SK-N-SH (cell line): ENCODE results near the gene PHOSPHO2.

Experiments
- CTCF ChIP-seq: fragments of 200-600 bp; sonication (generic); IDR thresholded peaks from 2 replicates; pipeline ENCODE4 v1.6.1; 2017; ENCODE audit warnings: antibody characterized with exemption, mild to moderate bottlenecking, moderate library complexity
- EP300 ChIP-seq, 2 experiments: IDR thresholded peaks; 2 replicates each; pipeline versions ENCODE4 v1.4.0 to v1.6.1; 2012; ENCODE audit warnings: borderline replicate concordance in 1 of 2, low read depth in 1 of 2, low read length in 1 of 2
- GATA2 ChIP-seq: sonication (generic); formaldehyde crosslinking; IDR thresholded peaks from 2 replicates; pipeline ENCODE4 v1.5.0; 2020; ENCODE audit warnings: mild to moderate bottlenecking, missing genetic modification reagents
- JUND ChIP-seq: IDR thresholded peaks from 2 replicates; pipeline ENCODE4 v1.4.0; 2012
- PBX3 ChIP-seq: IDR thresholded peaks from 2 replicates; pipeline ENCODE4; 2012
- POLR2AphosphoS5 ChIP-seq: IDR thresholded peaks from 2 replicates; pipeline ENCODE4 v1.6.1; 2012; ENCODE audit warnings: low read depth, low read length
- ZBTB33 ChIP-seq: IDR thresholded peaks from 2 replicates; pipeline ENCODE4 v1.4.0; 2012; ENCODE audit warnings: low read depth, borderline replicate concordance

GRCh38 chr2:169735623-169736022 lies 41.4 kb downstream of the PHOSPHO2 start:
- TF ChIP-seq JUND (no peak), POLR2AphosphoS5 (no peak), CTCF (no peak), ZBTB33 (no peak), GATA2 (CRISPR knock-in tag) (no peak), EP300 (IDR thresholded peaks at IDR 0.05; ENCODE audit: borderline replicate concordance in 1 of 2, low read depth in 1 of 2, low read length in 1 of 2) (no peak), PBX3 (no peak)
